Stimulated activated CD8-positive, alpha-beta memory T cell treated with anti-CD3 and anti-CD28 coated beads, Interleukin-7, amount 100 ng/mL, for 24 hours (primary cell): ENCODE data around the gene SRCAP.
"Not testable (repeated sequence)": the region's sequence is repeated elsewhere in the genome, so short reads cannot be mapped to it uniquely, and the experiment has no call there.

Experiments
- DNase-seq: peaks from one replicate; pipeline ENCODE4 v3.0.0-alpha.2; 2020; ENCODE audit warnings: low read depth

Gene SRCAP

DNA sequence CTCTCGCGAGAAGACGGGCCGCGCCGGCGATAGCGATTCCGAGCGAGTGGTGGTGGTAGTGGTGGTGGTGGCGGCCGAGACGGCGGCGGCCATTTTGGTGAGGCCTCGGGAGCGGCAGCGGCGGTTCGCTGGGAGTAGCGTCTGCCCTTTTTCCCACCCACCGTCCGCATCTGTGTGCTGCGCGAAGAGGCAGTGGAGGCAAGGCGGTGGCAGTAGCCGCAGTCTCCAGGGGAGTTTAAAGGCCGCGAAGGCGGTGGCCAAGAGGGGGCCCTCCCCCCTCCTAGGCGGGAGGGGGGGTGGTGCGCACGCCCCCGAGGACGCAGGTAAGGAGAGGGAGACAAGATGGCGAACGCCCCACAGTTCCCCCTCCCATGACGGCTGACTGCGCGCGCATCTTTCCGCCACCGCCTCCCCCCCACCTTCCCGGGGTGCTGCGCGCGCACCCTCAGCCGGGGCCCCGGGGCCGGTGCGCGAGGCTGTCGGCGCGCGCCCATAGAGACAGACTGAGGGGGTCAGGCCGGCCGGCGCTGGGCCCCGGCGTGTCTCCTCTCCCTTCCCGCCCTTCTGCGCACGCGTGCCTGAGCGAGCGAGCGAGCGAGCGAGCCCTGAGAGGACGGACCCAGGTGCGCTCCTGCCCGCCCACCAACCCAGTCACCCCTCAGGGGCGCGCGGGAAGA, 694 bp upstream of the SRCAP start:
- peak; percentile 98 for DNase-seq

DNA sequence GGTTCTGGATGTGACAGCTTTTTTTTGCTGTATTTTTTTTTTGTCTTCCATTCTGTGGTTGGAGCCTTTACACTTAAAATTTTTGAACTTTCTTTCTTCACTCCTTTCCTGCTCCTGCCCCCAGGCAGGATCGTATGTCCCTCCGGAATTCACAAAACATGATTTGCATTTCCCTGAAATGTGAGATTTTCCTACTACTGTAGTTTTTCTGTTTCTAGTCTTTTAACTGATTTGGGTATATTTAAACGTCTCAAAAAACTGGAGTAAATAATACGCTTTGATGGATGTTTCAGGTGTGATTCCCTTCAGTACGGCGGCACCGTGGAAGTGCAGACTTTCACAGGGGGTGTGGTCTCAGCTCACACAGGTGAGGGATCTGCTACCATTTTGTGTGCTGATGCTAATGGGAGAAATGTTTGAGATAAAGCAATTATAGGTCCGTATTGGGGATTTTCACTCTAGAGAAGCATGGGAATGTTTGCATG, 686 bp downstream of the SRCAP start:
- DNase-seq = no peak

DNA sequence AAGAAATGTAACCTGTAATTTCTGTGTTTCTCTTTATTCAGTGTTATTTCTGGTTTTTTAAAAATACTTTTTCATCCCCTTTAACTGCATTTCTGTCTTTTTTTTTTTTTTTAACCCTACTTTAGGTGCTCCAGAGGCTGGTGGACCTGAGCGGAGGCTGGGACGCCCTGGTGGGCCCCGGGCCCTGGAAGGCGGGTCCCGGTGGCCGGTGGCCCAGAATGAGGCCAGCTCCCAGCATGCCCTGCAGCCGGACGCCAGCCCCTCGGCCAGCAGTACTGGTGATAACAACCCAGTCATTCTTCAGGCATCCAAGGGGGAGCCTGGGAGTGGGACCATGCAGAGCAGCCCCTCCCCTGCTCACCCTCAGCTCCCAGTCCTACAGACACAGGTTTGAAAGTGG, 1.5 kb downstream of the SRCAP start:
- no peak for DNase-seq

DNA sequence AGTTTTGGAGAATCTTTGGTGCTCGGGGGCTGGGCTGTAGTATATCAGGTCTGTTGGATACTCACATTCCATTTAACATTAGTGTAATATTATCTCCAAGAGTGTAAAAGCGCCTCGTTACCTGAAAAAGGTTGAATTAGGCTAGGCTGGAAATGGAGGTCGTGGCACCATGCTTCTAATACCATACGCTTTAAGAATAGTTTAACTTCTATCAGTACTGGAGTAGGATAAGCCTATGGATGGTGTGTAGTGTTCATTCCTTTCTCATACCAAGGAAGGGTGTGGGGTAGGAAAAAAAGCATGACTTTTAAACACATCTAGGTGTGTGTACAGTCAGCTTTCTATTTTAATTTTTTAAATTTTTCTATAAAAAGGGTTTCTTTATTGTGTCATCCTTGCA, 2.0 kb downstream of the SRCAP start:
- no peak for DNase-seq

DNA sequence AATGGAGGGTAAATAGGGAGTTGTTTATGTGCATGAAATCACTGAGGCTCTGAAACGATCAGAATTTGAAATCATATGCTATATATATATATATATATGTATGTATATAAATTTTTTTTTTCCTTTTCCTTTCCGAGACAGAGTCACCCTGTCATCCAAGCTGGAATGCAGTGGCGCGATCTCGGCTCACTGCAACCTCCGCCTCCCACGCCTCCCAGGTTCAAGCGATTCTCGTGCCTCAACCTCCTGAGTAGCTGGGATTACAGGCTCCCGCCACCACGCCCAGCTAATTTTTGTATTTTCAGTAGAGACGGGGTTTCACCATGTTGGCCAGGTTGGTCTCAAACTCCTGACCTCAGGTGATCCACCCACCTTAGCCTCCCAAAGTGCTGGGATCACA, 4.1 kb downstream of the SRCAP start:
- DNase-seq = not testable (repeated sequence)

DNA sequence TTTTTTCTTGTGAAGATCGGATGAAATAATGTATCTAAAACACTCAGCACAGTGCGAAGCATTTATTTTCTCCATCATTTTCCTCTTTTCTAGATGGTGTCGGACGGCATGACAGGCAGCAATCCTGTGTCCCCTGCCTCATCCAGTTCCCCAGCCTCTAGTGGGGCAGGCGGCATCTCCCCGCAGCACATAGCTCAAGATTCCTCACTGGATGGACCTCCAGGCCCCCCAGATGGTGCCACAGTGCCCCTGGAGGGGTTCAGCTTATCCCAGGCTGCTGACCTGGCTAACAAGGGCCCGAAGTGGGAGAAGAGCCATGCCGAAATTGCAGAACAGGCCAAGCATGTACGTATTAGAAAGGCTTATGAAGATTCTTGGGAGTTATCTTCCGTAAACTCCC, 5.0 kb downstream of the SRCAP start:
- no peak for DNase-seq

DNA sequence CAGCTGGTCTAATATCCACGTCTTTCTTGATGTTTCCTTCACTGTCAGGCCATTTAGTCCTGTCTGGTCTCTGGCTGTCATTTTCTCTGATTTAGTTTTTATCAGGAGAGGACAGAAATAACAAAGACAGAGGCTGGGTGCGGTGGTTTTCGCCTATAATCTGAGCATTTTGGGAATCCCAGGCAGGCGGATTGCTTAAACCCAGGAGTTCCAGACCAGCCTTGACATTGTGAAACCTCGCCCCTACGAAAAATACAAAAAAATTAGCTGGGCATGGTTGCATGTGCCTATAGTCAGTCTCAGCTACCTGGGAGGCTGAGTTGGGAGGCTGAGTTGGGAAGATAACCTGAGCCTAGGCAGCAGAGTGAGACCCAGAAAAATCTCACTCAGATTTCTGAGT, 7.1 kb downstream of the SRCAP start:
- no peak for DNase-seq

DNA sequence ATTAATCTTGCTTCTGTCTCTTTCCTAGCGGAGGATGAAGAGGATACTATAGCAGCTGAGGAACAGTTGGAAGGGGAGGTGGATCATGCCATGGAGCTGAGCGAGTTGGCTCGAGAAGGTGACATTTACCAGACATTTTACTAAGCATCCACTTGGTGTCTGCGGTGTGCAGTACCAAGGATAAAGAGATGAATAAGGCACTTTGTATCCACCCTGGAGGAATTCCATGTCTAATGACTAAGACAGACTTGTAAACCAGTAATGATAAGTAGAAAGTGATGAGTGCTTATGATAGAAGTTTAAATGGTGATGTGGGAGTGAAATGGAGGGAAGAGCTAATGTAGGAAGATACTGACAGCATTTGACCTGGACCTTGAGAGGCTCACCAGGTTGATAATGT, 12.0 kb downstream of the SRCAP start:
- DNase-seq = no peak

DNA sequence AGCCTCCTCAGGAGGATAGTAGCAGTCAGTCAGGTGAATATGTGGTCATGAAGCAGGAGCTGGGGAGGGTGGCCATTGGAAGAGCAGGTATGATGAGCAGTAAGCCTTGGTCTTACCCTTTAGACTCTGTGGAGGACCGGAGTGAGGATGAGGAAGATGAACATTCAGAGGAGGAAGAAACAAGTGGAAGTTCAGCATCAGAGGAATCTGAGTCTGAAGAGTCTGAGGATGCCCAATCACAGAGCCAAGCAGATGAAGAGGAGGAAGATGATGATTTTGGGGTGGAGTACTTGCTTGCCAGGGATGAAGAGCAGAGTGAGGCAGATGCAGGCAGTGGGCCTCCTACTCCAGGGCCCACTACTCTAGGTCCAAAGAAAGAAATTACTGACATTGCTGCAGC, 12.7 kb downstream of the SRCAP start:
- no peak for DNase-seq

DNA sequence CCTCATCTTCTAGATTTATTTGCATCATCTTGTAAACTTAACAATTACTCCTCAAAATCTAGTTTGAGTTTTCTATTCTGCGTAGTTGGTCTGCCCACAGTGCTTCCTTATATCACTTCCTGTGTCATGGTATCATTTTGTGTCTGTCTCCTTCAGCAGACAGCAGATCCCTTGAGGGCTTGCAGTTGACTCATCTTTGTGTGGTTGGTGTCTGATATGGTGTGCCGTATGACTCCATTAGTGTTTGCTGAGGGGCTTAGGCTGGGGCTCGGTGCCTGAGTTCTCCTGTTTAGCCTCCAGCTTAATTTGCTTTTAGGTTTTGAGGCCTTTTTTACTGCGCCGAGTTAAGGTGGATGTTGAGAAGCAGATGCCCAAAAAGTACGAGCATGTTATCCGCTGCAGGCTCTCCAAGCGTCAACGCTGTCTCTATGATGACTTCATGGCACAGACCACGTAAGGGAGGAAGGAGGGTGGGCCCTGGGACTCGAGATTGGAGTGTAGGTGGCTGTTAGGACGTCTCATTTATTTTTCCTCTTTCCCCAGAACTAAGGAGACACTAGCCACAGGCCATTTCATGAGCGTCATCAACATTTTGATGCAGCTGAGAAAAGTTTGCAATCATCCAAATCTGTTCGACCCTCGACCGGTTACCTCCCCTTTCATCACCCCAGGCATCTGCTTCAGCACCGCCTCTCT, 16.9 kb downstream of the SRCAP start:
- peak; percentile 11 for DNase-seq

DNA sequence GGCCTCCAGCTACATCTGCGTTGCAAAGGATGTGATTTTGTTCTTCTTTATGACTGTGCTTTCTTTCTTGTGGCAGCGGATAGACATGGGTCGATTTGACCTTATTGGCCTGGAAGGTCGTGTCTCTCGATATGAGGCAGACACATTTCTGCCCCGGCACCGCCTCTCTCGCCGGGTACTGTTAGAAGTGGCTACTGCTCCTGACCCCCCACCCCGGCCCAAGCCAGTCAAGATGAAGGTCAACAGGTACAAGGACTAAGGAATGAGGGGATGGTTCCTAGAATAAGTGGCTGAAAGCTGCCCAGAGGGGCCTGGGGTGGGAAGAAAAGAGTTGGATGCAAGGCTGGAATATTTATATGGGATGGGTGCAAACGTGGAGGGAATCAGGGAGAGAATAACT, 21.1 kb downstream of the SRCAP start:
- DNase-seq = no peak

DNA sequence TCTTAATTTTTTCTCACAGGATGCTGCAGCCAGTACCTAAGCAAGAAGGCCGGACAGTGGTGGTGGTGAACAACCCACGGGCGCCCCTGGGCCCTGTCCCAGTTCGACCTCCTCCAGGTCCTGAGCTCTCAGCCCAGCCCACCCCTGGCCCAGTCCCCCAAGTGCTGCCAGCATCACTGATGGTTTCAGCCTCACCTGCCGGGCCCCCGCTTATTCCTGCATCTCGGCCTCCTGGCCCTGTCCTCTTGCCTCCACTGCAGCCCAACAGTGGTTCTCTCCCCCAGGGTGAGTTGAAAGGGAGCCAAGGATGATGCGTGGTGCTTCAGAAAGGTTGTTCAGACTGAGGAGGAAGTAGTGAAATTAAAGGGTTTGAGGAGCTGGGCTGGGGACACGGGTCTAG, 21.7 kb downstream of the SRCAP start:
- DNase-seq = no peak

DNA sequence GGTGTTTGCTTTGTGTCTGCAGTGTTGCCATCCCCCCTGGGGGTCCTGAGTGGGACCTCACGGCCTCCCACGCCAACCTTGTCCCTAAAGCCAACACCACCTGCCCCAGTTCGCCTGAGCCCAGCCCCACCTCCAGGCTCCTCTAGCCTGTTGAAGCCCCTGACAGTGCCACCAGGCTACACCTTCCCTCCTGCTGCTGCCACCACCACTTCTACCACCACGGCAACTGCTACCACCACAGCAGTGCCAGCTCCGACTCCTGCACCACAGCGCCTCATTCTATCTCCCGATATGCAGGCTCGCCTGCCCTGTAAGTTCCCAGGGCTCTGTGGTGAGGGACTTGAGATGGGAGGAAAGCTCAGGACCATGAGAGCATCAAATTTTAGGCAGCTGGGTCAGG, 22.2 kb downstream of the SRCAP start:
- DNase-seq = no peak

DNA sequence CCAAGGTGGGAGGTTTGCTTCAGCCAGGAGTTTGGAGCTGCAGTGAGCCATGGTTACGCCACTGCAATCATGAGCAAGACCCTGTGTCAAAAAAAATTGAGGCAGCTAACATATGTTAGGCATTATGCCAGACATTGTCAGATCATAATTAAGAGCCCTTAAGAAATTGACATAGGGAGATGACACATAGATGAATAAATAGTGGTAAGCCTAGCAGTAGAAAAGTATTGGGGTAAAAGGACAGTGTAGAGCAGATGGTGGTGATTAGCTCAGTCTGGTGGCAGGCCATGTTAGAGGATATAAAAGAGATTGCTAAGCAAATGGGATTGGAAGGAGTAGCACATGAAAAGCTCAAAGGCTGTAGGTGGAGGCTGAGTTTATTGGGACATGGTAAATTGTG, 22.6 kb downstream of the SRCAP start:
- DNase-seq = no peak

DNA sequence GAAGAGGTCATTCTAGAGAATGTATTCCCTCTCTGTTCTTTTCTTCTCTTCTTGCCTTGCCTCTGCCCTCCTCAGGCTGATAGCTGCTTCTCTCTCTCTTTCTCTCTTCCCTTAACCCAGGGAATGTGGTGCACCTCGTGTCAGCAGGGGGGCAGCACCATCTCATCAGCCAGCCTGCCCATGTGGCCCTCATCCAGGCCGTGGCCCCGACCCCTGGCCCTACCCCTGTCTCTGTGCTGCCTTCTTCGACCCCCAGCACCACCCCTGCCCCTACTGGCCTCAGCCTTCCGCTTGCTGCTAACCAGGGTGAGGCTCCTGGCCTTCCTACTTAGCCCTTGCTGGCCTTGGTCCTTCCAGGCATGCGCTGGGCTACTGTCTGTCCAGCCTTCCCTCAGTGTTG, 23.5 kb downstream of the SRCAP start:
- DNase-seq = no peak

DNA sequence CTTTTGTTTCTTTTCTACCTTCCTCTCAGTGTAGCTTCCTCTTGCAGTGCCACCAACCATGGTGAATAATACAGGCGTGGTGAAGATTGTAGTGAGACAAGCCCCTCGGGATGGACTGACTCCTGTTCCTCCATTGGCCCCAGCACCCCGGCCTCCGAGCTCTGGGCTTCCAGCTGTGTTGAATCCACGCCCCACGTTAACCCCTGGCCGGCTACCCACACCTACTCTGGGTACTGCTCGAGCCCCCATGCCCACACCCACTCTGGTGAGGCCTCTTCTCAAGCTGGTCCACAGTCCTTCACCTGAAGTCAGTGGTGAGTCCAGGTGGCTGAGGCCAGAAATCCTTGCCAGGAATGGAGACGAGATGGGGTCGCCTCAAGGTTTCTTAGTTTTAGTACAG, 23.9 kb downstream of the SRCAP start:
- no peak for DNase-seq

DNA sequence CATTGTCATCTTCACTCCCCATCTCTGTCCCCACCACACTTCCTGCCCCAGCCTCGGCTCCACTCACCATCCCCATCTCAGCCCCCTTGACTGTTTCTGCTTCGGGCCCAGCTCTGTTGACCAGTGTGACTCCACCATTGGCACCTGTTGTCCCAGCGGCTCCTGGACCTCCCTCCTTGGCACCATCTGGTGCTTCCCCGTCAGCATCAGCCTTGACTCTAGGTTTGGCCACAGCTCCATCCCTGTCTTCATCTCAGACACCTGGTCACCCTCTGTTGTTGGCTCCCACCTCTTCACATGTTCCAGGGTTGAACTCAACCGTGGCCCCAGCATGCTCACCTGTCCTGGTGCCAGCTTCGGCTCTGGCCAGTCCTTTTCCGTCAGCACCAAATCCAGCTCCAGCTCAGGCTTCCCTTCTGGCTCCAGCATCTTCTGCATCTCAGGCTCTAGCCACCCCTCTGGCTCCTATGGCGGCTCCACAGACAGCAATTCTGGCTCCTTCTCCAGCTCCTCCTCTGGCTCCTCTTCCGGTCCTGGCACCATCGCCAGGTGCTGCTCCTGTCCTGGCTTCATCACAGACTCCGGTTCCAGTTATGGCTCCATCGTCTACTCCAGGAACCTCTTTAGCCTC, 24.9 kb downstream of the SRCAP start:
- no peak for DNase-seq

DNA sequence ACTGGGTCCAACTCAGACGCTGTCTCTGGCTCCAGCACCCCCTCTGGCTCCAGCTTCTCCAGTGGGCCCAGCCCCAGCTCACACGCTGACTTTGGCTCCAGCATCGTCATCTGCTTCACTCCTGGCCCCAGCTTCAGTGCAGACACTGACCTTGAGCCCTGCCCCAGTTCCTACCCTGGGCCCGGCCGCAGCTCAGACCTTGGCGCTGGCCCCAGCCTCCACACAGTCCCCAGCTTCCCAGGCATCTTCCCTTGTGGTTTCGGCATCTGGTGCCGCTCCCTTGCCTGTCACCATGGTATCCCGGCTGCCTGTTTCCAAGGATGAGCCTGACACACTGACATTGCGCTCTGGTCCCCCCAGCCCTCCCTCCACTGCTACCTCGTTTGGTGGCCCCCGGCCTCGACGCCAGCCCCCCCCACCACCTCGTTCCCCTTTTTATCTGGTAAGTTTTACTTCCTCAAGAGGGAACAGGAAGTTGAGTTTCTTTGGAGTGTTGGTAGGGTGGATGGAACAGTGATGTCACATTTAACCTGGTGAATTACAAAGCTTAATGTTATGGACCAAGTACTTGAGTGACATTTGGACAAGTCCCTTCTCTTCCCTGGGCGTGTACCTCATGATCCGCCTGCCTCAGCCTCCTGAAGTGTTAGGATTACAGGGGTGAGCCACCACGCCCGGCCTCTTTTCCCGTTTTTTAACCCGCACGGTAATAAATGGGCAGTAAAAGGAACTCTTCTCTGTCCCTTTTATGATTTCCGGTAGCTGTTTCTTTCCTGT, 25.9 kb downstream of the SRCAP start:
- no peak for DNase-seq

DNA sequence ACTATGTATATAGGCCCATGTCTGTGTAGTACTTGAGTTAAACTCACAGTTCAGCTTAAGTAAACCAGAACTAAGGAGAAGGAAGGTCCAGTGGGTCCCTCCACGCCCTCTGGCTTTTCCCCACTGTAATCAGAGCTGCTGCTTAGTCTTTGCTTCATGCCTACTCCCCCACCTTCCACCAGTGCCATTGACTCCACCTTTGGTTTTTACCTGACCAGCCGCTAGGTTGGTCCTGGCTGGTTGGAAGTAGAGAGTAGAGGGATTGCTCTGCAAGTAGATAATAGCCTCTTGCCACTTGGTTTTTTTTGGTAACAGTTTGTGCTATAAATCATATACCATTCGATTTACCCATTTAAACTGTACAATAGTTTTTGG, 26.4 kb downstream of the SRCAP start:
- DNase-seq = no peak

DNA sequence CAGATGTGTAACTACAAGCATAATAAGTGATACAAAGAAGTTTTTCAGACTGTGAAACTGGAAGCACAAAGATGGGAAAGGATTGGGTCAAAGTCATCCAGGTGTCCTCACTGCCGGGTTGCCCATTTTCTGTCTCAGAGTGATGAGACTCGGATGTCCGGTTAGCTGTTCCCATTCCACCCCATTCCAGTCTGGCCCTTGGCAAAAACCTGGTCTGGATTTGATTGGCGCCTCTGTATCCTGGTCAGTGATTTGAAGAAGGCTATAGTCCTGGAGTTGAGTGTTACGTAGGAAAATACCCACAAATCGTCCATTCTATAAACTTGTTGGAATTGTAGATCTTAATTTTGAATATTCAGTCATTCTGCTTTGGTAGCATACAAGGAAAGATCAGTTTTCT, 29.4 kb downstream of the SRCAP start:
- no peak for DNase-seq

DNA sequence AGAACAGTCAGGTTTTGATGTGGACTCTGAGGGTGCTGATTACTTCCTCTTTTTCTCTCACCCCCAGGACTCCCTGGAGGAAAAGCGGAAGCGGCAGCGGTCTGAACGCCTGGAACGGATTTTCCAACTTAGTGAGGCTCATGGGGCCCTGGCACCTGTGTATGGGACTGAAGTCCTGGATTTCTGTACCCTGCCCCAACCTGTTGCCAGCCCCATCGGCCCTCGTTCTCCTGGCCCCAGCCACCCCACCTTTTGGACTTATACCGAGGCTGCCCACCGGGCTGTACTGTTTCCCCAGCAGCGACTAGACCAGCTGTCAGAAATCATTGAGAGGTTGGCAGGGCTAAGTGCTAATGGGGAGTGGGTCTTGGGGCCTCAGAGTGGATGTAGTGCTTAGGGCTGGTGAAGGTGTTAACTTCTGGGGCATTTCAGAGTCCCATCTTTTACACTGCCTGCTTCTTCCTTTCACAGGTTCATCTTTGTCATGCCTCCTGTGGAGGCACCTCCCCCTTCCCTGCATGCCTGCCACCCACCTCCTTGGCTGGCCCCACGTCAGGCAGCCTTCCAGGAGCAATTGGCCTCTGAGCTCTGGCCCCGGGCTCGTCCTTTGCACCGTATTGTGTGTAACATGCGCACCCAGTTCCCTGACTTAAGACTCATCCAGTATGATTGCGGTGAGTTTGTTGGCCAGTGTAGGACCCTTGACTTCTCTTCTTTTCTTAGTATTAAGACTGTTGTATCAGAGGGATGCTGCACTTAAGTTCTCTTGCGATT, 30.1 kb downstream of the SRCAP start:
- no peak for DNase-seq

DNA sequence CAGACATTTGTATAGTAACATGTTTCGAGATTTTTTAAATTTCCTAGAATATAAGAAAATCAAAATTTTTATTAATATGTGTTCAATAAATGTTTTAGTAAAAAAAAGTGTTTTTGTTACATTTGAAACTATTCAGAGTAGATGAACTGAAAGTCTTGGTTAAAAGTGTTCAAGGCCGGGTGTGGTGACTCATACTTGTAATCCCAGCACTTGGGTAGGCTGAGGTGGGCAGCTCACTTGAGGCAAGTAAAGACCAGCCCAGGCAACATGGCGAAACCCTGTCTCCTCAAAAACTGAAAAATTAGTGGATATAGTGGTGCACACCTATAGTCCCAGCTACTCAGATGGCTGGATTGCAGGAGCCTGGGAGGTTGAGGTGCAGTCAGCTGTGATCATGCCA, 32.4 kb downstream of the SRCAP start:
- DNase-seq = no peak
